Ishikawa (cell line): ENCODE results near the gene NRG3.

Experiments
- CEBPB ChIP-seq: IDR thresholded peaks from 2 replicates; pipeline ENCODE4 v1.6.1; 2012
- CREB1 ChIP-seq: IDR thresholded peaks from 2 replicates; pipeline ENCODE4 v1.6.1; 2012; ENCODE audit warnings: low read depth
- EGR1 ChIP-seq: IDR thresholded peaks from 2 replicates; pipeline ENCODE4 v1.6.1; 2012
- EP300 ChIP-seq: IDR thresholded peaks from 2 replicates; pipeline ENCODE4 v1.6.1; 2012; ENCODE audit warnings: borderline replicate concordance
- FOXM1 ChIP-seq: IDR thresholded peaks from 2 replicates; pipeline ENCODE4 v1.6.1; 2012; ENCODE audit warnings: low read depth, borderline replicate concordance
- NFIC ChIP-seq: IDR thresholded peaks from 2 replicates; pipeline ENCODE4 v1.6.1; 2012
- RAD21 ChIP-seq: IDR thresholded peaks from 2 replicates; pipeline ENCODE4 v1.6.1; 2012; ENCODE audit warnings: low read depth
- TAF1 ChIP-seq: IDR thresholded peaks from 2 replicates; pipeline ENCODE4 v1.6.1; 2012; ENCODE audit warnings: low read depth, mild to moderate bottlenecking
- TCF12 ChIP-seq: IDR thresholded peaks from 2 replicates; pipeline ENCODE4 v1.6.1; 2012; ENCODE audit warnings: low read depth
- TEAD4 ChIP-seq: IDR thresholded peaks from 2 replicates; pipeline ENCODE4 v1.6.1; 2012
- YY1 ChIP-seq: IDR thresholded peaks from 2 replicates; pipeline ENCODE4 v1.6.1; 2012; ENCODE audit warnings: low read depth
- ZBTB7A ChIP-seq: IDR thresholded peaks from 2 replicates; pipeline ENCODE4 v1.6.1; 2012; ENCODE audit warnings: low read depth
- TF ChIP-seq, protein P1 (sequence below): IDR thresholded peaks from 2 replicates; pipeline ENCODE4 v1.6.1; 2012; ENCODE audit warnings: low read depth, mild to moderate bottlenecking
- TF ChIP-seq, protein P2 (sequence below): IDR thresholded peaks from 2 replicates; pipeline ENCODE4 v1.6.1; 2012
- TF ChIP-seq, protein P3 (sequence below): IDR thresholded peaks from 2 replicates; pipeline ENCODE4 v1.6.1; 2012

Gene NRG3

DNA sequence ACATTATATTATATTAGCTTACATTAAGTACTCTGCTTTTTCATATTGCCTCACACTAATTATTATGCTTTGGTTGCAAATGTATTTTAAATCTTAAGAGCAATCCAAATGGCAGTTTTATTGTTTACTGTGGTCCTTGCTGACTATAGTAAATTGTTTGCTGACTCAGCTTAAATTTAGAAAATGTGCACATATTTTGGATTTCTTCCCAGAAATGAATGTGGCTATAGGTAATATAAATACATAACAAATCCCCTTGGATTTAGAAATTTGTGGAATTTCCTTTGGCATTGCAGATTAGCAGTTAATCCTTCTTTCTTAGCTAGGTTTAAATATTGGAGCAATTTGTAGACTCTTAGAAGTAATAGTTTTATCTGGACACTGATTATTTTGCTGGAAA, 565.8 kb downstream of the NRG3 start:
- no peak for TF ChIP-seq ZBTB7A
- TF ChIP-seq, protein P1, sequence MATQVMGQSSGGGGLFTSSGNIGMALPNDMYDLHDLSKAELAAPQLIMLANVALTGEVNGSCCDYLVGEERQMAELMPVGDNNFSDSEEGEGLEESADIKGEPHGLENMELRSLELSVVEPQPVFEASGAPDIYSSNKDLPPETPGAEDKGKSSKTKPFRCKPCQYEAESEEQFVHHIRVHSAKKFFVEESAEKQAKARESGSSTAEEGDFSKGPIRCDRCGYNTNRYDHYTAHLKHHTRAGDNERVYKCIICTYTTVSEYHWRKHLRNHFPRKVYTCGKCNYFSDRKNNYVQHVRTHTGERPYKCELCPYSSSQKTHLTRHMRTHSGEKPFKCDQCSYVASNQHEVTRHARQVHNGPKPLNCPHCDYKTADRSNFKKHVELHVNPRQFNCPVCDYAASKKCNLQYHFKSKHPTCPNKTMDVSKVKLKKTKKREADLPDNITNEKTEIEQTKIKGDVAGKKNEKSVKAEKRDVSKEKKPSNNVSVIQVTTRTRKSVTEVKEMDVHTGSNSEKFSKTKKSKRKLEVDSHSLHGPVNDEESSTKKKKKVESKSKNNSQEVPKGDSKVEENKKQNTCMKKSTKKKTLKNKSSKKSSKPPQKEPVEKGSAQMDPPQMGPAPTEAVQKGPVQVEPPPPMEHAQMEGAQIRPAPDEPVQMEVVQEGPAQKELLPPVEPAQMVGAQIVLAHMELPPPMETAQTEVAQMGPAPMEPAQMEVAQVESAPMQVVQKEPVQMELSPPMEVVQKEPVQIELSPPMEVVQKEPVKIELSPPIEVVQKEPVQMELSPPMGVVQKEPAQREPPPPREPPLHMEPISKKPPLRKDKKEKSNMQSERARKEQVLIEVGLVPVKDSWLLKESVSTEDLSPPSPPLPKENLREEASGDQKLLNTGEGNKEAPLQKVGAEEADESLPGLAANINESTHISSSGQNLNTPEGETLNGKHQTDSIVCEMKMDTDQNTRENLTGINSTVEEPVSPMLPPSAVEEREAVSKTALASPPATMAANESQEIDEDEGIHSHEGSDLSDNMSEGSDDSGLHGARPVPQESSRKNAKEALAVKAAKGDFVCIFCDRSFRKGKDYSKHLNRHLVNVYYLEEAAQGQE: no peak
- TF ChIP-seq TAF1: no peak
- TF ChIP-seq FOXM1: no peak
- TF ChIP-seq EP300: no peak
- TF ChIP-seq, protein P2, sequence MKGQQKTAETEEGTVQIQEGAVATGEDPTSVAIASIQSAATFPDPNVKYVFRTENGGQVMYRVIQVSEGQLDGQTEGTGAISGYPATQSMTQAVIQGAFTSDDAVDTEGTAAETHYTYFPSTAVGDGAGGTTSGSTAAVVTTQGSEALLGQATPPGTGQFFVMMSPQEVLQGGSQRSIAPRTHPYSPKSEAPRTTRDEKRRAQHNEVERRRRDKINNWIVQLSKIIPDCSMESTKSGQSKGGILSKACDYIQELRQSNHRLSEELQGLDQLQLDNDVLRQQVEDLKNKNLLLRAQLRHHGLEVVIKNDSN: no peak
- TF ChIP-seq TCF12: no peak
- TF ChIP-seq EGR1: no peak
- TF ChIP-seq, protein P3, sequence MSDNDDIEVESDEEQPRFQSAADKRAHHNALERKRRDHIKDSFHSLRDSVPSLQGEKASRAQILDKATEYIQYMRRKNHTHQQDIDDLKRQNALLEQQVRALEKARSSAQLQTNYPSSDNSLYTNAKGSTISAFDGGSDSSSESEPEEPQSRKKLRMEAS: no peak
- no peak for TF ChIP-seq NFIC
- no peak for TF ChIP-seq YY1
- TF ChIP-seq TEAD4: no peak
- no peak for TF ChIP-seq CREB1
- TF ChIP-seq CEBPB: no peak
- TF ChIP-seq RAD21: no peak

DNA sequence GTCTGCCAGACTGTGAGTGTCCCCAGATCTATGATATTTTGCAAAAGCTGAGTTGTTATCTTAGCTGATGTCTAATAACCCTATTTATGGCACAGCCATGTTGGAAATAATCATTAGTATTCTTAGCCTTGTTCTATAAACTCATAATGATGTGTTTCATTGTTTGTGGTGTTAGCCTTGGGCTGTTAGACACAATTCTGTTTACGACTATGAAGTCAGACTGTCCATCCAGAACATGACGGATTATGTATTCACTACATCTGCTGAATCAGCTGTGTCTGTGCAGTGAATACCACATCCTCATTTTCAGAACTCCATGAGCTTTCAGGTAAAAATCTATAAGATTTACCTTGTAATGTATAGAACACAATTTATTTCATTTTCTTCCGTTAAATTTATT, 577.1 kb downstream of the NRG3 start:
- TF ChIP-seq, protein P2: no peak

DNA sequence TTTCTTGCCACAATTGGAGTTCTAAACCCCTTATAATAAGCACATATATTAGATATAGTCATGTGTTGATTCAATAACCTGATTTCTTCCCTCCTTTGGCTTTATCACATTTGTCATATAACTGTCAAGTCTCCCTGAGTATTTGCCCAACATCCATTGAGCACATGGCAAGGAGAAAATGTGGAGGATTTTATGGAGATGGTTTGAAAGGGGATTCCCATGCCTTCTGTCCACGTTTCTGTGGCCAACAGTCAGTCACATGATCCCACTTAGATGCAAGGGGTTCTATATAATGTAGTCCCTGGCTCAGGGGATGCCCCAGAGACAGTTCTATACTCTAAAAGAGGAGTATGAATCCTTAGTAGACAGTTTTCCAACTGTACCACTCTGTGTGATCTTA, 577.7 kb downstream of the NRG3 start:
- no peak for TF ChIP-seq EP300
- no peak for TF ChIP-seq RAD21
- no peak for TF ChIP-seq FOXM1
- TF ChIP-seq, protein P3: no peak
- TF ChIP-seq ZBTB7A: no peak
- no peak for TF ChIP-seq EGR1
- no peak for TF ChIP-seq NFIC
- no peak for TF ChIP-seq TEAD4
- TF ChIP-seq CREB1: no peak
- TF ChIP-seq TAF1: no peak
- no peak for TF ChIP-seq YY1
- no peak for TF ChIP-seq CEBPB
- TF ChIP-seq TCF12: no peak
- TF ChIP-seq, protein P1: no peak
- TF ChIP-seq, protein P2: no peak

DNA sequence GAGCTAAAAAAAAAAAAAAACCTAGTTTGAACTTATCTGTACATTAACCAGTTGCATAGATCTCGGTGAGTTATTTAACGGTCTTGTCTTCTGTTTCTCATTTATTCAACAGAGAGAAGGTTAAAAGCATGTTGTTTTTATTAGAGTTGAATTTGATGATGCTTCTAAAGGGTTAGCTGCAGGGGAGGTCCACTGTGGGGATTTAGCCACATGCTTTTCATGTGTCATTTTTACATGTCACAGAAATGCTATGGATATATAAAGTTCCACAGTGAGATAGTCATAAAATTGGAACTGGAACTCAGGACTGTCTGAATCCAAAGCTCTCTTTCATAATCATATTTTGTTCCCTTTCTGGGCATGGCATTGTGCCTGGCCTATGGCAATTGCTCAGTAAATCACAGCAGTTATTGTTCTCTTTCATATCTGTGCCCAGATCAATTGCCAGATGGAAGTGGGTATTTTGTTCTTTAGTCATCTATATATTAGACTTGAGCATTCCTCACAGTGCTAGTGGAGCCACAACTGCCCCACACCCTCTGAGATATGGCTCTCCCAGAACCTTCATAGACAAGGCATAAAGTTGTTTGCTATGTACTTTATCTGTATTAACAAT, 578.8 kb downstream of the NRG3 start:
- TF ChIP-seq RAD21 (no peak), EGR1 (no peak)

DNA sequence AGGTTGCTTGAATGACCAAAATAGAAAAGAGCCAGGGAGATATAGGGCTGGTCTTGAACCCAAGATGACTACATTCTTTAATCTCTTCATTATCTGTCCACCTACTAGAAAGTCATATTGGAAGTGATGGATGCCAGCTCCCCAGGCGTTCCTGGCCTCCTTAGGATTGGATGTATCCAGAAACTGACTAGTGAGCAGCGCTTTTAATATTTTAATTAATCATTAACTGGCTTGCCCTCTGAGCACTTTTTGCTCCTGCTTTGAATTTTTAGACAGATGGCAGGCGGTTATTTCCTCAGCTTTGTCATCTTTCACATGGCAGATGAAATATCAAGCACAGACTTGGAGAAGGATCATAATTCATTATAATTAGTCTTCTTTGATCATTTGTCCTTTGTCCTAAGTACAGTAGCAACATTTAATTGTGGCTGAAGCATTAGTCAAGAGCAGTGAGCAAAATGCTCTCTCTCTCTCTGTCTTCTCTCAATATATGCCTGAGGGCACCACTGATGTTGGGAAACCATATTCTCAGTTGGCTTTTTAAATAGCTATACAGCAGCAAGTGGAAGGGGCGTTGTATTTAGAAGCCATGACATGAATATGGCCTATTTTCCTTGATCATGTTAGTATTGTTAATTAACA, 588.0 kb downstream of the NRG3 start:
- TF ChIP-seq CEBPB: no peak
- no peak for TF ChIP-seq EGR1
- TF ChIP-seq, protein P1: no peak
- no peak for TF ChIP-seq TEAD4
- no peak for TF ChIP-seq CREB1
- TF ChIP-seq, protein P2: no peak
- no peak for TF ChIP-seq EP300
- TF ChIP-seq, protein P3: no peak
- TF ChIP-seq RAD21: no peak
- no peak for TF ChIP-seq FOXM1
- TF ChIP-seq YY1: no peak
- TF ChIP-seq TAF1: no peak
- TF ChIP-seq NFIC: no peak
- TF ChIP-seq ZBTB7A: no peak
- TF ChIP-seq TCF12: no peak
